Activated CD4-positive, alpha-beta T cell treated with anti-CD3 and anti-CD28 coated beads, Interleukin-2, amount 10 ng/mL, durations not matched to agents 24 days and 14 days (primary cell): Measurements from ENCODE around the gene THNSL1. TPM values are rescaled to one million over a fixed set of nuclear protein-coding genes. Genes with fewer than 3 reads are reported as not detected.
"Not testable (repeated sequence)": the region's sequence is repeated elsewhere in the genome, so short reads cannot be mapped to it uniquely, and the experiment has no call there.

Source experiments
- DNase-seq: peaks from one replicate; pipeline ENCODE4 v3.0.0; 2022
- H3K27ac Mint-ChIP-seq: one replicate; pipeline ENCODE4 v1.8.0; 2022; ENCODE audit warnings: mild to moderate bottlenecking, mixed read lengths
- H3K27me3 Mint-ChIP-seq: one replicate; pipeline ENCODE4 v1.8.0; 2022; ENCODE audit warnings: mixed read lengths
- H3K36me3 Mint-ChIP-seq: one replicate; pipeline ENCODE4 v1.8.0; 2022; ENCODE audit warnings: low read depth, mild to moderate bottlenecking, mixed read lengths
- H3K4me1 Mint-ChIP-seq: one replicate; pipeline ENCODE4 v1.8.0; 2021; ENCODE audit warnings: mixed read lengths
- H3K4me3 Mint-ChIP-seq: one replicate; pipeline ENCODE4 v1.8.0; 2022; ENCODE audit warnings: mild to moderate bottlenecking, moderate library complexity, mixed read lengths
- H3K9me3 Mint-ChIP-seq: one replicate; pipeline ENCODE4 v1.8.0; 2021; ENCODE audit warnings: mixed read lengths
- intact Hi-C: fragments of 100-400 bp; cut with micrococcal nuclease; formaldehyde crosslinking; loops from one replicate; pipeline ENCODE4 v1.15.1; 2023
- total RNA-seq: library from RNA; stranded (reverse); gene quantifications from 2 replicates; pipeline ENCODE4 v1.2.3, GENCODE V29; 2022

The THNSL1 gene, protein sequence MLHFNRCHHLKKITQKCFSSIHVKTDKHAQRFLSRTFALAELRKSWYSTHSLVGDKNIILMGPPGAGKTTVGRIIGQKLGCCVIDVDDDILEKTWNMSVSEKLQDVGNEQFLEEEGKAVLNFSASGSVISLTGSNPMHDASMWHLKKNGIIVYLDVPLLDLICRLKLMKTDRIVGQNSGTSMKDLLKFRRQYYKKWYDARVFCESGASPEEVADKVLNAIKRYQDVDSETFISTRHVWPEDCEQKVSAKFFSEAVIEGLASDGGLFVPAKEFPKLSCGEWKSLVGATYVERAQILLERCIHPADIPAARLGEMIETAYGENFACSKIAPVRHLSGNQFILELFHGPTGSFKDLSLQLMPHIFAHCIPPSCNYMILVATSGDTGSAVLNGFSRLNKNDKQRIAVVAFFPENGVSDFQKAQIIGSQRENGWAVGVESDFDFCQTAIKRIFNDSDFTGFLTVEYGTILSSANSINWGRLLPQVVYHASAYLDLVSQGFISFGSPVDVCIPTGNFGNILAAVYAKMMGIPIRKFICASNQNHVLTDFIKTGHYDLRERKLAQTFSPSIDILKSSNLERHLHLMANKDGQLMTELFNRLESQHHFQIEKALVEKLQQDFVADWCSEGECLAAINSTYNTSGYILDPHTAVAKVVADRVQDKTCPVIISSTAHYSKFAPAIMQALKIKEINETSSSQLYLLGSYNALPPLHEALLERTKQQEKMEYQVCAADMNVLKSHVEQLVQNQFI
- total RNA-seq, result 3.6 and 4.2 TPM in 2 replicates

DNA sequence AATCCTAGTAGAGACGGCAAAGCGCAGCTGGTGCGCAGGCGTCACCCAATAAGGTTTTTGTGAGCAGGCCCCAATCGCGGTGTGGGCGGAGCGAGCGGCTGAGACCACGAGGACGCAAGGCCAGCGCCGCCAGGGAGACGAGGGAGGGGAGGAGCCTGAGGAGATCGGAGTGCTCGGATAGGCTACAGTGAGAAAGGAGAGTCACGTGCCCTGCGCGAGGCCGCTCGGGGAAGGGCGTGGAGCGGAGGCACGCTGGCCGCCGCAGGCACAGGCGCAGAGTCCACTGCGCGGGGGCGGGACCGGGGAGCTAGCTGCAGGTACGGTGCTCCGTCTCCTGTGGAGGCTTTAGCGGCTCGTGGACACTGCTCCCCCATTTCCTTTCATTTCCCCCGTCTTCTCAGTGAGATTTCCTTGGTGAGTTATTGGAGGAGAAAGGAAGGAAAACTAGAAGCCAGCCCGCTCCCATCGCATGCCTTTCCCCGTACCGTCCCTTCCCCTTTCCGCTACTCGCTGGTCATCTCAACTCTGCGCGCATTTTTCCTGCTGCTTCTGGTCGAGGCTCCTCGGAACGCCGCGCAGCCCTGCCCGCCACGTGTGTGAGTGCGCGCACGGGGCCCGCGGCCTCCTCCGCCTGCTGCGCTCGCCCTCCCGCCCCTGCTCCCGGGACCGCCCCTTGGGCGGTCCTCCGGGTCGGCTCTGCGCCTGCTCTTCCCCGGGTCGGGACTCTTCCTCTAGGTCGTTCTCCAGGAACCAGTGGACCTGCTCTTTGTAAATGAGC is at the start of gene THNSL1:
THNSL1 (plus strand) TSS at position 237 of the 778 bp plus-strand sequence. CDS start 6,612 bp downstream, outside the sequence.
- Mint-ChIP-seq H3K9me3 (peaks cover 10% of the 10 kb centered on the region), H3K4me1 (peaks cover 16% of the 10 kb centered on the region), H3K27me3 (peaks cover 12% of the 10 kb centered on the region), H3K27ac (peak within 1 kb of the TSS; percentile 98), H3K4me3 (peak within 1 kb of the TSS; percentile 88), H3K36me3 (peaks cover 1% of the 10 kb centered on the region)
- DNase-seq, result peak; percentile 99
- intact Hi-C loops, result loop anchor here (1.0 to 10.0 kb wide), 12 partner anchors 46 to 1922 kb away; partner anchors contain the start of genes MSRB2, OTUD1 and PRTFDC1

DNA sequence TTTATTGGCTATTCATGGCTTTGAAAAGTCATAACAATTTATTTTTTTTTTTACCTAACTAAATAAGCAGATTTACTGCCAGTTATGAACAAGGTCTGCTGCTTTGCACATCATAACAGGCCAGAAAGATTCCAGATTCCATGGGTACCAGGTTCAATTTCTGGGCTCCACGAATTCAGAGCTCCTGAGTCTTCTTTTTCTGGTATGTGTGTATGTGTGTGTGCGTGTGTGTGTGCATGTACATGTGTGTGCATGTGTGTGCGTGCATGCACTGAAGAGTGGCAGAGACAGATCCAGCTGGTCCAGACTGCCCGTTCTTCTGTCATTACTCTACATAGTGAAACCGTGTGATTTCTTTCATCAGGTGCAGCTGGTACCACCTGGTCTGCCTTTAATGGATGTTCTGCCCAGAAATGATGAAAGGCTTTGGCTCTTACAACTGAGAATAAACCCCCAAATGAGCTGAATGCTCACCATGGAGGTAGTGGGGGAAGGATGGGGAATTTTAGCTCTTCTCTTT is 49.4 kb upstream of the THNSL1 start:
- intact Hi-C loops, result no loop called here
- H3K4me3 Mint-ChIP-seq, result no peak overlapping the region
- no peak for DNase-seq
- H3K27me3 Mint-ChIP-seq, result peaks cover 2% of the 10 kb centered on the region
- H3K9me3 Mint-ChIP-seq, result peaks cover 4% of the 10 kb centered on the region
- no peaks in the 10 kb centered on the region for H3K36me3 Mint-ChIP-seq
- H3K4me1 Mint-ChIP-seq, result peaks cover 2% of the 10 kb centered on the region
- H3K27ac Mint-ChIP-seq, result no peak overlapping the region

DNA sequence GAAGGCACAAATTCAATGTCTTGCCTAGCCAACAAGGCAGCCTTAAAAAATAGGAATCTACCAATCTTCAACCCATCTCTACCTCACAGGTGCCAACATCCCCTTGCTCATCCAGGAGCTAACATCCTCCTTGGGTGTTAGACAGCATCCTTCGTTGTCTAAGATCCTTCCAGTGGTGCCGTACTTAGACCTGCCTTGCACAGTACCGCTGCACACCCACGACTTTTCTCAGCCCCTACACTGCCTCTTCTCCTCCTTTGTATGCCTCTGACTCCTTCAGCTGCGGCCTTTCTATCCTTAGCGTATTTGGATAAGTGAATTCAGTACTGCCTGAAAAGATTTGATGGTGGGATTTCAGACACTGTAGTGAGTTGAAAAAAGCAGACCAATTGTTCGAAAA is 48.1 kb upstream of the THNSL1 start:
- DNase-seq, result no peak
- Mint-ChIP-seq H3K4me3 (no peak overlapping the region), H3K4me1 (no peaks in the 10 kb centered on the region), H3K36me3 (no peaks in the 10 kb centered on the region), H3K9me3 (peaks cover 4% of the 10 kb centered on the region), H3K27me3 (no peaks in the 10 kb centered on the region), H3K27ac (no peak overlapping the region)
- intact Hi-C loops, result no loop called here

DNA sequence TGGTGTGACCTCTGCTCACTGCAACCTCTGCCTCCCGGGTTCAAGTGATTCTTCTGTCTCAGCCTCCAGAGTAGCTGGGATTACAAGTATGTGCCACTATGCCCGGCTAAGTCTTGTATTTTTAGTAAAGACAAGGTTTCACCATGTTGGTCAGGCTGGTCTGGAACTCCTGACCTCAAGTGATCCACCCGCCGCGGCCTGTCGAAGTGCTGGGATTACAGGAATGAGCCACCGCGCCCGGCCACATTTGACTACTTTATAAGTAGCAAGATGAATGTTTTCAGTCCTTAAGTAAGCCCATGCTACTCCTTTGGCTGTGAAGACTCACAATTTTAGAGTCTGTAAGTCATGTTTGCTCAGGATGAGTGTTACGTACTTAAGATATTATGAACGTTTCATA is 47.5 kb upstream of the THNSL1 start:
- H3K9me3 Mint-ChIP-seq, DNase-seq, H3K4me3 Mint-ChIP-seq, H3K27me3 Mint-ChIP-seq, H3K4me1 Mint-ChIP-seq, H3K36me3 Mint-ChIP-seq, intact Hi-C loops, H3K27ac Mint-ChIP-seq: not testable (repeated sequence)

DNA sequence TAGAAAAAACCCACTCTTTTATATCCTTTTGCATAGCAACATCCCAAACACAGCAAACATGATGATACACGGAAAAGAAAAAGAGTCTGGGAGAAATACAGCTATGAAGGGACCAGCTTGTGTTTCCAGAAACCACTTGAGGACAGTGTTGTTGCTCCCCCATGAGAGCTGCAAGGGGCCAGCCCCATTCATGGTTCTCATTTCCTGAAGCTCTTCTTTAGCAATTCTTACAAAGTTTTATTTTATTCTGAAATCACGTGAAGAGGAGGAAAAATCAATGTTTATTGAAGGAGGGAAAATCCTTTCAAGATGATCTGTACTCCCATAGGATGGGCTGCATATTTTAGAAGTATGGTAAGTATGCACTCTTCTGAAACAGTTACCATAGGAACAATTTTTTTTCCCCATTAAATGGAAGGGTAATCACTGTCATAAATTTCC is 46.6 kb upstream of the THNSL1 start:
- Mint-ChIP-seq H3K9me3 (peaks cover 4% of the 10 kb centered on the region), H3K4me1 (no peaks in the 10 kb centered on the region), H3K27me3 (no peaks in the 10 kb centered on the region), H3K27ac (no peak overlapping the region), H3K36me3 (no peaks in the 10 kb centered on the region), H3K4me3 (no peak overlapping the region)
- no peak for DNase-seq
- intact Hi-C loops, result no loop called here

DNA sequence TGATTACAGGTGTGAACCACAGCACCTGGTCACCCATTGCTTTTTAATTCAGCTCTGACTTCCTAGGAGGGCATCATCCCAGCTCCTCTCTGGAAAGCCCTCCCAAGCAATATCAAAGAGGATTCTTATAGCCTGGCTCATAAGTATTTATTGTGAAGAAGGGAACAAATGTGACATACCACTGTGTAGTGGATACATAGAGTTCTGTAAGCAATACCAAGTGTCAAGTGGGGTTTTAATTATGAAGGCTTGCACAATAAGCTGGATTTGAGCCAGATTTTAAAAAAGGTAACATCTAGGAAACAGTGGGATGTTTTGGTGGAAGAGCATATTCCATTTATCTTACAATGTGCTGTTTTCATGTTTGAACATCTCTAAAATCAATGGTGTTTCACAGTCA is 45.0 kb upstream of the THNSL1 start:
- Mint-ChIP-seq H3K4me3 (no peak overlapping the region), H3K27ac (no peak overlapping the region), H3K9me3 (peaks cover 4% of the 10 kb centered on the region), H3K36me3 (no peaks in the 10 kb centered on the region), H3K27me3 (peaks cover 3% of the 10 kb centered on the region), H3K4me1 (no peaks in the 10 kb centered on the region)
- DNase-seq, result no peak
- intact Hi-C loops, result no loop called here

DNA sequence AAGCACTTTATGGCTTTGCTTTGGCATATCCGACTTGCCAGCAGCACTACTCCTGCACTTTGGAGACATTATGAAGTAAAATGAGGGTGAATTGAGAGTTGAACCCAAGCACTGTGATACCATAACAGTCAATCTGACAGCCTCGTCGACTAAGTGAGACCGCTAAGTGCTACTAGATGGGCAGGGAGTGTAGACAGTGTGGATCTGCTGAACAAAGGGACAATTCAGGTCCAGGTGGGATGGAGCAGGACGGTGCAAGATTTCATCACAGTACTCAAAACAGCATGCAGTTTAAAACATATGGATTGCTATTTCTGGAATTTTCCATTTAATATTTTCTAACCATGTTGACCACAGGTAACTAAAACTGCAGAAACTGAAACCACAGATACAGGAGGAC is 43.2 kb upstream of the THNSL1 start:
- intact Hi-C loops, result no loop called here
- H3K36me3 Mint-ChIP-seq, result no peaks in the 10 kb centered on the region
- no peak overlapping the region for H3K4me3 Mint-ChIP-seq
- H3K9me3 Mint-ChIP-seq, result no peaks in the 10 kb centered on the region
- DNase-seq, result peak; percentile 38
- no peak overlapping the region for H3K27ac Mint-ChIP-seq
- H3K27me3 Mint-ChIP-seq, result peaks cover 5% of the 10 kb centered on the region
- H3K4me1 Mint-ChIP-seq, result no peaks in the 10 kb centered on the region

DNA sequence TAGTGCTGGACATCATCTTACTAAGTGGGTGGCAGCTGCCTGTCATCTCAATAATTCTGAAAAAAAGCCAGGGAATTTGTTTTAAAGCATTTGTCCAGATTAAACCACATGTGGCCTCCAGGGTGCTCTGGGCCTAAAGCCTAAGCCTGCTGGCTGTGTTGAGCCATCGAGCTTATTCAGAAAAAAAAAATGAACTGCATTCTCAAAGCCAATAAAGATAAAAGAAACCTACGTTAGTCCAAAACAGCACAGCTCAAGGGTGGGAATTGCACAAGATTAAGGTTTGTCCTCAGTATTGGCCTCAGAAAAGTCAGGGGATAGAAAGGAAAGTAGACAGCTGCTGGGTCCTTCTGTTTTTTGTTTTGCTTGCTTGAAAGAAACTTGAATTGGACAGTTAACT is 41.4 kb upstream of the THNSL1 start:
- Mint-ChIP-seq H3K4me3 (no peak overlapping the region), H3K9me3 (peaks cover 2% of the 10 kb centered on the region), H3K27me3 (peaks cover 12% of the 10 kb centered on the region), H3K27ac (no peak overlapping the region), H3K36me3 (no peaks in the 10 kb centered on the region), H3K4me1 (no peaks in the 10 kb centered on the region)
- intact Hi-C loops, result no loop called here
- DNase-seq, result no peak

DNA sequence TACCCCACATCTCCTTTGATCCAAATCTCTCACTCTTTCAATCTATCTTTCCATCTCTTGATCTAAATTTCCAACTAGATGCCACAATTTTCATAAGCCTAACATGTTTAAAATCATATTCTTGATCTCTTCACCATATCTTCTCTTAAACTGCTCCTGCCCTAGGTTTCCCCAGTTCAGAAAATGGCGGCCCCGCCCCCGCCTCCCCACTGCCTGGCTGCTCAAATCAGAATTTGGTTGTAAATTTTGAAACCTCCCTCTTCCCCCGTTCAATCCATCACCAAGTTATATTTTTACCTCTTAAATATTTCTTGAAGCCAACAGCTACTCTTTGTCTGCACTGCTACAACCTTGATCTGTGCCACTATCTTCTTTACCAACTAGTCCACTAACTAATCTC is 36.7 kb upstream of the THNSL1 start:
- H3K27ac Mint-ChIP-seq, result no peak overlapping the region
- no peaks in the 10 kb centered on the region for H3K36me3 Mint-ChIP-seq
- intact Hi-C loops, result no loop called here
- no peak overlapping the region for H3K4me3 Mint-ChIP-seq
- DNase-seq, result no peak
- peaks cover 13% of the 10 kb centered on the region for H3K27me3 Mint-ChIP-seq
- H3K9me3 Mint-ChIP-seq, result peaks cover 15% of the 10 kb centered on the region
- H3K4me1 Mint-ChIP-seq, result peaks cover 8% of the 10 kb centered on the region

DNA sequence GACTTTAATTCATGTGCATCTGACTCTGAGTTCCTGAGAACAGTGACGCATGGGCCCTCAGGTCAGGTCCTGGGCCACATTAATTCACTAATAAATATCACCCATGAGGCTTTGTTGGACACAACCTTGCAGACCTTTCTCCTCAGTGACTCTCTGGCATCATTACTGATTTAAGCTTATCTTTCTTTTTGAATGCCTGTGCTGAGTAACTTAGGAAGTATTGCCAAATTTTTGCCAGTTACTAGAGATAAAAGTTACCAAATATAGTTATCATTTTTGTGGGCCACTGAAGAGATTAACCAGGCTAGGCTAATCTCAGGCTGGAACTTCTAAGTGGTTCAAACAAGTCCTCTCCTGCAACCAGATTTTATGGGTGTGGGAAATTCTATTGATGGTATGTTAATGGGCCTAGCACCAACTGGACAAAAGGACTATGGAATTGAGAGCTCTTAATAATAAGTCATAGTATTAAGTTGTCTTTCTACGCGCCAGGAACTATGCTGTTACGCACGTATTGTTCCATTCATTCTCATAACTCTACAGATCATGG is 35.2 kb upstream of the THNSL1 start:
- Mint-ChIP-seq H3K4me3 (no peak overlapping the region), H3K9me3 (peaks cover 15% of the 10 kb centered on the region), H3K27ac (no peak overlapping the region), H3K27me3 (peaks cover 10% of the 10 kb centered on the region), H3K4me1 (peaks cover 11% of the 10 kb centered on the region), H3K36me3 (no peaks in the 10 kb centered on the region)
- intact Hi-C loops, result no loop called here
- no peak for DNase-seq

DNA sequence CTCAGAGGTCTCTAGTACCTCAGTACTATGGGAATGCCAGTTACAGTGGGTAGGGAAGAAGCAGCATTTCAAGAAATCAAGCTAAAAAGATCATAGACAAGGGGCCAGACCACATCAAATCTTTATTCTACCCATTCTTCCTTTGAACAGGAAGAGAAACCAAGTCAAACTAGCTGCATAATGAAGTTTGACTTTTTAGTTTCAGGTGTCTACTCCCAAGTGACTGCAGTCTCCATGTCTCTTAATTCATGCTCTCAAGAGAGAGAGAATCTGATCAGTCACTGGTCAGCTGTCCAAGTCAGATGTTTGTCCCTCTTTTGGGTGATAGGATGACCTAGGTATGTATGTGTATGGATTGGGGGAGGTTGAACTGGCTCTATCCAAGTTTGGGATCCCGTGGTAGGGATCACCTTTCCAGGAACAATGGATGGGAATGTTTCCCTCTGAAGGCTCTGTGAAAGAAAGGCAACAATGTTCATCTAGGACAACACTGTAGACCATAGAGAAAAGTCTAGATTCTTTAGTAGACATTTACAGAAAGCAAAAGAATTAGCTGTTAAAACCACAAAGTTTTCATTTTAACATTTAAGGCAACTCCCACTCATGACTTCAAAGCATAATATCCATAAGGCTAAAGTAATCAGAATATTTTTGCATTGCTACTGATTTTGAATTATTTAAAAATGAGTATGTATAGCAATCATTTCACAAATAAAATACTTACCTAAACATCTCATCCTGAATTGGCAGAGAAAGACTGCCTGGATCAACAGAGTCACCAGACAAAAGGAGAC is 33.9 kb upstream of the THNSL1 start:
- intact Hi-C loops, result no loop called here
- H3K4me1 Mint-ChIP-seq, result peaks cover 11% of the 10 kb centered on the region
- no peak overlapping the region for H3K27ac Mint-ChIP-seq
- peaks cover 10% of the 10 kb centered on the region for H3K27me3 Mint-ChIP-seq
- no peak for DNase-seq
- no peak overlapping the region for H3K4me3 Mint-ChIP-seq
- H3K9me3 Mint-ChIP-seq, result peaks cover 15% of the 10 kb centered on the region
- no peaks in the 10 kb centered on the region for H3K36me3 Mint-ChIP-seq

DNA sequence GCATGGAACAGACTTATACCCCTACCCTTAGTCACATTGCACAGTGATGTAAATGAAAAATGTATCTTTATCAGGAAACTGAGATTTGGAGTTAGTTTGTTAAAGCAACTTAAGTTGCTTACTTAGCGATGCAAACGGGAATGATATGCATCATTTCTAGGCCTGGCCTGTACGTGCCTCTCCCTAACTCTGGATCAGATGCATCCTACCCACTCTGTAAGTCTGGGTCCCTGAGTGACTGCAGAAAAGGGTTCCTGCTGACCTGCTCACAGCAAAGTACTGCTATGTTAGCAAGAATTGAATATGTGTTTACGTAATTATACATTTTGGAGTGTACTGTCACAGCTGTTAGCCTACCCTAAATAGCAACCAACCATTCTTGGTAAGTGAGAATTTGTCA is 33.3 kb upstream of the THNSL1 start:
- peaks cover 15% of the 10 kb centered on the region for H3K9me3 Mint-ChIP-seq
- H3K27ac Mint-ChIP-seq, result no peak overlapping the region
- DNase-seq, result no peak
- intact Hi-C loops, result no loop called here
- H3K36me3 Mint-ChIP-seq, result no peaks in the 10 kb centered on the region
- H3K4me1 Mint-ChIP-seq, result peaks cover 11% of the 10 kb centered on the region
- H3K4me3 Mint-ChIP-seq, result no peak overlapping the region
- H3K27me3 Mint-ChIP-seq, result peaks cover 9% of the 10 kb centered on the region

DNA sequence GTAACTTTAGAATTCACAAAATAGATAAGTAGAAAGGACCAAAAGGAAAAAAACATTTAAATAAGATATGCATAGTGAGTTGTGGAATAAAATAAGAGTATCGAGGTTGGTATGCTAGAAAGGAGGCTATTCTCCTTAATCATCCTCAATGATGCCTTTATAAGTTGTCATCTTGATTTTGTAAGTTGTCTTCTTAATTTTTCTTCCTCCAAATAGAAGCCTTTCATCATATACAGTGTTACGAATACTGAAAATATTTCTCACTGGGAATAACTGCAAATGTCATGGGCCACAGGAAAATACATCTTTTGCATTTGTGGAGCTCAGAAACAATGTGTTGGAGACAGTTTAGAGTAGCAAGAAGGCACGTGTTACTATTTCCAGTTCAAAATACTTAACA is 32.5 kb upstream of the THNSL1 start:
- Mint-ChIP-seq H3K4me1 (peaks cover 11% of the 10 kb centered on the region), H3K27ac (no peak overlapping the region), H3K4me3 (no peak overlapping the region), H3K9me3 (peaks cover 15% of the 10 kb centered on the region), H3K36me3 (no peaks in the 10 kb centered on the region), H3K27me3 (peaks cover 5% of the 10 kb centered on the region)
- DNase-seq, result no peak
- intact Hi-C loops, result no loop called here
